ENCODE results near the gene ATAD3A. TPM values are rescaled to one million over a fixed set of nuclear protein-coding genes. Genes with fewer than 3 reads are reported as not detected.

ATAD3A gene
- 28.5 to 39.6 TPM (median 37.7 TPM) in 5 replicates for total RNA-seq (2022; extraction: Qiagen RNA extraction; ENCODE audit: low read depth)

DNA sequence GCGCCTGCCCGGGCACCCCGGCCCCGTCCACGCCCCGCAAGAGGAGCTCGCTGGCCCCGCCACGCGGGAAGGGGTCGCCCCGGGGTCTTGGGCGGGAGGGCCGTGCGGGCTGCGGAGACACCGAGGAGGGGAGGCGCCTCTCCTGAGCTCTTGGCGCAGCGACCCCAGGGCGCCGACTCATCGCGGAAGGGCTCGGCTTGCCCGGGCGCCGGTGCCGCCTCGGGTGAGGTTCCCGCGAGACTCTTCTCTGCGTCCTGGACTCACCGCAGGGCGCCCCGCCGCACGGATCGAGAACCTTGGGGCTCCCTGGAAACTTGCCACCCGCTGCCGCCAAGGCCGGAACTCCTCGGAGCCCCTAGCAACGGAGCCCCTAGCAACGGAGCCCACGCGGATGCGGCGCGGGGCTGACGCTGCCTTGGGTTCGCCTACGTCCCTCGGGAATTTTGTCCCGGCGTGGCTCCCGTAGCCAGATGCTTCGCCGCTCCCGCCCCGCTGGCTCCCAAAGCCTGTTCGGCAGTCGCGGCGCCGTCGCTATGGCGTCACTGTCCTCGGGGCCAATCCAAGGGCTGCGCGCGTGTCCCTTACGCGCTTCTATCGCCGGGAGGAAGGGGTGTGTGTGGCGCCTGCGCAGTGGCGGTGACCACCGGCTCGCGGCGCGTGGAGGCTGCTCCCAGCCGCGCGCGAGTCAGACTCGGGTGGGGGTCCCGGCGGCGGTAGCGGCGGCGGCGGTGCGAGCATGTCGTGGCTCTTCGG lies at the start of gene ATAD3A:
TSS of gene ATAD3A (plus strand) at position 630 of the 753 bp plus-strand sequence. CDS start at position 737, 107 bp downstream.

DNA sequence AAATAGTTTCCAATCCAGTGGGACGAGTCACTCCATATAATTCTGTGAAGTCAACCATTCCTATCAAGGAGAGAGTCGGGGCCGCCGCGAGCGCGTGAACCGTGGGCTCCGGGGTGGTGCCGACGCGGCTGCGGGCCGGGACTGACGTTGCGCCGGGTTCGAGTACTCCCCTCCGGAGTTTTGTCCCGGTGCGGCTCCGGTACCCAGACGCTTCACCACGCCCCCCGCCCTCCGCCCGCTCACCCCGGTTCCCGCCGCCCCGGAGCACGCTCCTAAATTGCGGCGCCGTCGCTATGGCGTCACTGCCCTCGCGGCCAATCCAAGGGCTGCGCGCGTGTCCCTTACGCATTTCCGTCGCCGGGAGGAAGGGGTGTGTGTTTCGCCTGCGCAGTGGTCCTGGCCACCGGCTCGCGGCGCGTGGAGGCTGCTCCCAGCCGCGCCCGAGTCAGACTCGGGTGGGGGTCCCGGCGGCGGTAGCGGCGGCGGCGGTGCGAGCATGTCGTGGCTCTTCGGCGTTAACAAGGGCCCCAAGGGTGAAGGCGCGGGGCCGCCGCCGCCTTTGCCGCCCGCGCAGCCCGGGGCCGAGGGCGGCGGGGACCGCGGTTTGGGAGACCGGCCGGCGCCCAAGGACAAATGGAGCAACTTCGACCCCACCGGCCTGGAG lies 40.4 kb upstream of the ATAD3A start, which contains the start of gene ATAD3B:
TSS of gene ATAD3B (plus strand) at position 377 of the 664 bp plus-strand sequence. CDS start at position 497, 120 bp downstream.

DNA sequence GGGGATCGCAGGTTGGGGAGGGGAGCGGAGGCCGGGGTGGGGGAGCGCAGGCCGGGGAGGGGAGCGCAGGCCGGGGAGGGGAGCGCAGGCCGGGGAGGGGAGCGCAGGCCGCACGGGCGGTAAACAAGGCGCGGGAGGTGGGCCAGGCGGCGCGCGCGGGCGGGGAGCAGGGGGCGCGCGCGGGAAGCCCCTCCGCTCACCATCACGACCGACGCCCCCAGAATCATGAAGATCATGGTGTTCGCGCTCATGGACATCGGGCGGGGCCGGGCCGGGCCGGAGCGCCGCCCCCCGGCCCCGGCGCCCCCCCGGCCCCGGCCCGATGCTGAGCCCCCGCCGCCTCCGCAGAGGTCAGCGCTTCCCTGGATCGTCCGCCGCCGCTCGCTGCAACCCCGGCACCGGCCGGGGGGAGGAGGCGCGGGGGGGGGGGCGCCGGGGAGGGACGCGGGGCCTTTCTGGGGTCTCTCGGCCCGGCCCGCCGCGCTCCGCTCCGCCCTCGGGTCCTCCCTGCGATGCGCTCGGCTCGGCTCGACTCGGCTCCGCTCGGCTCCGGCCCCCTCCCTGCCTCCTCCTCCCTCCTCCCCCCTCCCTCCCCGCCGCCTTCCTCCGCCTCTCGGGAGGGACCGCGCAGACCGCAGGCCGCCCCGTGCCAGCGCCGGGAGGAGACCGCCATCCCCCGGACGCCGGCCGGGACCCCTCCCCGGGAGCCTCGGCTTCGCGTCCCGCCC lies 28.3 kb downstream of the ATAD3A start, which contains the start of gene TMEM240:
TSS of gene TMEM240 (minus strand) at position 535 of the 728 bp plus-strand sequence. CDS start at position 257, 278 bp downstream.

DNA sequence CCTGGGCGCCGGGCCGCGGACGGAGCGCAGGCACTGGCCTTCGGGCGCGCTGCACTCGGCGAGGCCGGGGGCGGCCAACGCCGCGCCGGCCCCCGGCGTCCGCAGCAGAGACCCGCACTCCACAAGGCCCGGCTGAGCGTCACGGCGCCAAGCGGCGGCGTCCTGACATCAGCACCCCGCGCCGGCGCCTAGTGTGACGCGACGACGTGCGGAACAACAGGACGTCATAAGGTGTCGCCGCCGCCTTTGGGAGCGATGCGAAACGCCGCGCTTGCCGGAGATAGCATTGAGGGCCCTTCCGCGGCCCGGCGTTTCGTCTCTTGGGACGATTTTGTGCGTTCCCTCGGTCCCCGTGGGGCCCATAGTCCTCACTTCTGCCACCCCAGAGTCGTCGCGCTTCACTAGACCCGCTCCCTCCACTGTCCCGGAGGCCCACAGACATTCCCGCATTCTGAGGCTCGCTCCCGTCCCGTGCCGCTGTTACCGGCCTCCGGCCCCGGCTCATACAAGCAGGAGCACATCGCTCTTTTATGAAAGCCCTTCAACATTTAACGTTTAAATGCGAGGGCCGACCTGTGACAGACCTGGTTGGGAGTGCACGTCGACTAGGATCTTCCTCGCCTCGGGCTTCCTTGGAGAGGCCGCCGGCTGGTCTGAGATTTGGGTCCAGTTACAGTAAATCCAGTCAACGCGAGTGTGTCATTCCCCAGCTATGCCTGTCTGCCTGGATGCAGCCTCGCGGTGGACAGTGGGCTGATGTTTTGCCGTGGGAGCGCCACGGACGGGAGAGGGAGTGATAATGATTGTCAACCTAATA lies 63.0 kb downstream of the ATAD3A start, which contains the start of gene SSU72:
TSS of gene SSU72 (minus strand) at position 143 of the 817 bp plus-strand sequence. CDS start 306 bp downstream, outside the sequence.

Other genes starting within 250 kb of the ATAD3A start
- 38.9 to 49.3 TPM (median 46.2 TPM) in 5 replicates for gene UBE2J2, start 238.3 kb upstream of the ATAD3A start, total RNA-seq (2022; extraction: Qiagen RNA extraction; ENCODE audit: low read depth)
- gene SCNN1D, start 231.7 kb upstream of the ATAD3A start, total RNA-seq (2022; extraction: Qiagen RNA extraction; ENCODE audit: low read depth), result 0.77 to 2.1 TPM (median 1.1 TPM) in 5 replicates
- 11.4 to 15.4 TPM (median 14.5 TPM) in 5 replicates for gene ACAP3, start 204.2 kb upstream of the ATAD3A start, total RNA-seq (2022; extraction: Qiagen RNA extraction; ENCODE audit: low read depth)
- gene PUSL1, start 203.6 kb upstream of the ATAD3A start, total RNA-seq (2022; extraction: Qiagen RNA extraction; ENCODE audit: low read depth), result 17.2 to 24.7 TPM (median 23.5 TPM) in 5 replicates
- 45.2 to 58.3 TPM (median 56.8 TPM) in 5 replicates for gene INTS11, start 187.5 kb upstream of the ATAD3A start, total RNA-seq (2022; extraction: Qiagen RNA extraction; ENCODE audit: low read depth)
- 15.6 to 23.7 TPM (median 21.0 TPM) in 5 replicates for gene CPTP, start 187.4 kb upstream of the ATAD3A start, total RNA-seq (2022; extraction: Qiagen RNA extraction; ENCODE audit: low read depth)
- 0.08 to 0.19 TPM (median 0.16 TPM) in 5 replicates for gene TAS1R3, start 180.9 kb upstream of the ATAD3A start, total RNA-seq (2022; extraction: Qiagen RNA extraction; ENCODE audit: low read depth)
- 51.2 to 74.2 TPM (median 71.4 TPM) in 5 replicates for gene DVL1, start 162.7 kb upstream of the ATAD3A start, total RNA-seq (2022; extraction: Qiagen RNA extraction; ENCODE audit: low read depth)
- 0.11 to 0.62 TPM (median 0.56 TPM) in 4 of 5 replicates, not detected in the other for gene MXRA8, start 153.6 kb upstream of the ATAD3A start, total RNA-seq (2022; extraction: Qiagen RNA extraction; ENCODE audit: low read depth)
- gene AURKAIP1, start 137.0 kb upstream of the ATAD3A start, total RNA-seq (2022; extraction: Qiagen RNA extraction; ENCODE audit: low read depth), result 110 to 188 TPM (median 169 TPM) in 5 replicates
- gene CCNL2, start 112.8 kb upstream of the ATAD3A start, total RNA-seq (2022; extraction: Qiagen RNA extraction; ENCODE audit: low read depth), result 43.5 to 57.6 TPM (median 53.1 TPM) in 5 replicates
- gene MRPL20, start 104.9 kb upstream of the ATAD3A start, total RNA-seq (2022; extraction: Qiagen RNA extraction; ENCODE audit: low read depth), result 128 to 156 TPM (median 134 TPM) in 5 replicates
- gene ANKRD65, start 90.9 kb upstream of the ATAD3A start, total RNA-seq (2022; extraction: Qiagen RNA extraction; ENCODE audit: low read depth), result 0.06 TPM in 1 of 5 replicates, not detected in the others
- 4.4 to 16.3 TPM (median 14.5 TPM) in 5 replicates for gene VWA1, start 76.5 kb upstream of the ATAD3A start, total RNA-seq (2022; extraction: Qiagen RNA extraction; ENCODE audit: low read depth)
- gene ATAD3C, start 62.5 kb upstream of the ATAD3A start, total RNA-seq (2022; extraction: Qiagen RNA extraction; ENCODE audit: low read depth), result not detected in 5 replicates
- 1.4 to 3.9 TPM (median 2.9 TPM) in 5 replicates for gene ATAD3B, start 40.4 kb upstream of the ATAD3A start, total RNA-seq (2022; extraction: Qiagen RNA extraction; ENCODE audit: low read depth)
- gene TMEM240, start 28.5 kb downstream of the ATAD3A start, total RNA-seq (2022; extraction: Qiagen RNA extraction; ENCODE audit: low read depth), result 0.39 to 0.81 TPM (median 0.44 TPM) in 4 of 5 replicates, not detected in the other
- 84.7 to 113 TPM (median 104 TPM) in 5 replicates for gene SSU72, start 62.7 kb downstream of the ATAD3A start, total RNA-seq (2022; extraction: Qiagen RNA extraction; ENCODE audit: low read depth)
- 5.4 to 8.5 TPM (median 8.1 TPM) in 5 replicates for gene FNDC10, start 88.0 kb downstream of the ATAD3A start, total RNA-seq (2022; extraction: Qiagen RNA extraction; ENCODE audit: low read depth)
- 8.4 to 19.3 TPM (median 17.3 TPM) in 5 replicates for gene MIB2, start 103.3 kb downstream of the ATAD3A start, total RNA-seq (2022; extraction: Qiagen RNA extraction; ENCODE audit: low read depth)
- 0.51 to 0.88 TPM (median 0.54 TPM) in 5 replicates for gene MMP23B, start 120.0 kb downstream of the ATAD3A start, total RNA-seq (2022; extraction: Qiagen RNA extraction; ENCODE audit: low read depth)
- 23.7 to 26.4 TPM (median 23.8 TPM) in 5 replicates for gene CDK11B, start 146.8 kb downstream of the ATAD3A start, total RNA-seq (2022; extraction: Qiagen RNA extraction; ENCODE audit: low read depth)
- 9.1 to 12.8 TPM (median 12.1 TPM) in 5 replicates for gene SLC35E2B, start 180.6 kb downstream of the ATAD3A start, total RNA-seq (2022; extraction: Qiagen RNA extraction; ENCODE audit: low read depth)
- 19.1 to 25.9 TPM (median 23.5 TPM) in 5 replicates for gene CDK11A, start 212.2 kb downstream of the ATAD3A start, total RNA-seq (2022; extraction: Qiagen RNA extraction; ENCODE audit: low read depth)

Data from A549 treated with GW870086 at 1 μM for 4 hours (cell line).